DOHH2 (cell line): ENCODE measurements around the gene RASAL1.

Experiments used
- H3F3A ChIP-seq: fragments of 200-600 bp; sonication (generic), shearing (Covaris generic); 2 replicates; pipeline ENCODE4 v1.6.0; 2016; ENCODE audit warnings: antibody characterized with exemption, mild to moderate bottlenecking; ENCODE audit not compliant: control insufficient read depth, insufficient read depth
- H3K27ac ChIP-seq: fragments of 200-600 bp; sonication (generic); 2 replicates; pipeline ENCODE4 v1.5.1; 2014; ENCODE audit warnings: low read depth, mild to moderate bottlenecking, low read length, moderate library complexity
- H3K27me3 ChIP-seq: fragments of 200-600 bp; sonication (generic); 2 replicates; pipeline ENCODE4 v1.6.1; 2014; ENCODE audit warnings: mild to moderate bottlenecking, low read length, mixed read lengths; ENCODE audit not compliant: control insufficient read depth
- H3K36me3 ChIP-seq: fragments of 200-600 bp; sonication (generic); 2 replicates; pipeline ENCODE4 v1.6.1; 2014; ENCODE audit warnings: mild to moderate bottlenecking, low read length, moderate library complexity, mixed read lengths; ENCODE audit not compliant: control insufficient read depth
- H3K4me1 ChIP-seq: fragments of 200-600 bp; sonication (generic); 2 replicates; pipeline ENCODE4 v1.6.1; 2014; ENCODE audit warnings: mild to moderate bottlenecking, low read length, mixed read lengths; ENCODE audit not compliant: control insufficient read depth
- H3K4me2 ChIP-seq: fragments of 200-600 bp; sonication (generic); 2 replicates; pipeline ENCODE4 v1.6.0; 2014; ENCODE audit warnings: mild to moderate bottlenecking, low read length, moderate library complexity
- H3K4me3 ChIP-seq: fragments of 200-600 bp; sonication (generic); 2 replicates; pipeline ENCODE4 v1.5.1; 2014; ENCODE audit warnings: mild to moderate bottlenecking, low read length, mixed read lengths
- H3K79me2 ChIP-seq: fragments of 200-600 bp; sonication (generic); 2 replicates; pipeline ENCODE4 v1.6.1; 2014; ENCODE audit warnings: mild to moderate bottlenecking, low read length, mixed read lengths; ENCODE audit not compliant: control insufficient read depth
- H3K9me2 ChIP-seq: fragments of 200-600 bp; sonication (generic); replicated peaks from 2 replicates; pipeline ENCODE4 v1.6.1; 2014; ENCODE audit warnings: mild to moderate bottlenecking, low read length, mixed read lengths; ENCODE audit not compliant: control insufficient read depth
- H3K9me3 ChIP-seq: fragments of 200-600 bp; sonication (generic); 2 replicates; pipeline ENCODE4 v1.6.1; 2014; ENCODE audit warnings: antibody characterized with exemption, low read length, mixed read lengths; ENCODE audit not compliant: control insufficient read depth, insufficient read depth
- H4K20me1 ChIP-seq: fragments of 200-600 bp; sonication (generic); 2 replicates; pipeline ENCODE4 v1.6.0; 2014; ENCODE audit warnings: low read depth, mild to moderate bottlenecking, antibody characterized with exemption, low read length, moderate library complexity; ENCODE audit not compliant: control insufficient read depth, insufficient read depth
- CTCF ChIP-seq: fragments of 200-600 bp; sonication (generic); IDR thresholded peaks from one replicate; pipeline ENCODE4 v1.5.1; 2014; ENCODE audit warnings: antibody characterized with exemption, mild to moderate bottlenecking, low read depth, low read length; ENCODE audit not compliant: poor library complexity, severe bottlenecking
- EZH2phosphoT487 ChIP-seq: fragments of 200-600 bp; sonication (generic); IDR thresholded peaks from 2 replicates; pipeline ENCODE4 v1.6.1; 2017; ENCODE audit warnings: borderline replicate concordance, mild to moderate bottlenecking, antibody characterized with exemption, low read length, moderate library complexity, mixed read lengths

The RASAL1 gene

GRCh38 chr12:113049976-113050742, 85.4 kb downstream of the RASAL1 start:
- H3K9me3 ChIP-seq = no peaks in the 10 kb centered on the region
- no peak for TF ChIP-seq EZH2phosphoT487
- TF ChIP-seq CTCF = peak; percentile 94
- peaks cover 94% of the 10 kb centered on the region for H3K4me1 ChIP-seq
- no peaks in the 10 kb centered on the region for H4K20me1 ChIP-seq
- H3K36me3 ChIP-seq = peaks cover 24% of the 10 kb centered on the region
- peak overlapping the region; percentile 99 for H3K27ac ChIP-seq
- H3K9me2 ChIP-seq = no peaks in the 10 kb centered on the region
- H3K4me3 ChIP-seq = peak overlapping the region; percentile 61
- H3F3A ChIP-seq = peaks cover 50% of the 10 kb centered on the region
- H3K79me2 ChIP-seq = peaks cover 27% of the 10 kb centered on the region
- peak overlapping the region; percentile 90 for H3K4me2 ChIP-seq
- no peaks in the 10 kb centered on the region for H3K27me3 ChIP-seq
